WI38 (cell line): ENCODE data around the gene CCDC40.

Experiments used
- H3K4me3 ChIP-seq: 2 replicates; pipeline ENCODE4 v1.5.1; 2011; ENCODE audit warnings: low read depth, mild to moderate bottlenecking, control low read depth, low read length
- CTCF ChIP-seq: IDR thresholded peaks from 2 replicates; pipeline ENCODE4 v1.5.1; 2012; ENCODE audit warnings: low read depth, mild to moderate bottlenecking, control low read depth, low read length

CCDC40 gene

GRCh38 chr17:80142929-80143328 lies 106.5 kb downstream of the CCDC40 start:
- no peak for TF ChIP-seq CTCF
- H3K4me3 ChIP-seq = no peak overlapping the region

- peak overlapping the region; percentile 82 for H3K4me3 ChIP-seq
- TF ChIP-seq CTCF = no peak
Observed at GRCh38 chr17:80145076-80146075, 108.9 kb downstream of the CCDC40 start.

- peak overlapping the region; percentile 82 for H3K4me3 ChIP-seq
- TF ChIP-seq CTCF = no peak
Observed at GRCh38 chr17:80146121-80147034, 109.9 kb downstream of the CCDC40 start.

GRCh38 chr17:80147035-80147822 lies 110.8 kb downstream of the CCDC40 start, which contains the start of gene EIF4A3:
EIF4A3 (minus strand) TSS chr17:80147128; CDS start chr17:80146961, 167 bp downstream.
- H3K4me3 ChIP-seq = peak within 1 kb of the TSS; percentile 82
- TF ChIP-seq CTCF = no peak
